Ascending aorta (tissue), 2 donors: ENCODE measurements around the gene DOCK3. TPM values are rescaled to one million over a fixed set of nuclear protein-coding genes. Genes with fewer than 3 reads are reported as not detected.

Experiments used
- DNase-seq, 2 donors: peaks; one replicate each; pipeline ENCODE4 v3.0.0-alpha.2; 2019; ENCODE audit warnings: low spot score in 2 of 2
- H3K27ac ChIP-seq, 2 donors: fragments of 200-600 bp; sonication (generic); one replicate each; pipeline ENCODE4 v1.5.1; 2016 to 2017; ENCODE audit warnings: mild to moderate bottlenecking in 1 of 2
- H3K27me3 ChIP-seq: fragments of 200-600 bp; sonication (generic); one replicate; pipeline ENCODE4 v1.5.1; 2017
- H3K36me3 ChIP-seq, 2 donors: fragments of 200-600 bp; sonication (generic); one replicate each; pipeline ENCODE4 v1.5.1; 2016
- H3K4me1 ChIP-seq, 2 donors: fragments of 200-600 bp; sonication (generic); one replicate each; pipeline ENCODE4 v1.5.1; 2016 to 2017; ENCODE audit warnings: mild to moderate bottlenecking in 1 of 2
- H3K4me3 ChIP-seq, 2 donors: fragments of 200-600 bp; sonication (generic); one replicate each; pipeline ENCODE4 v1.5.1; 2016 to 2017; ENCODE audit warnings: mild to moderate bottlenecking in 1 of 2
- H3K9me3 ChIP-seq, 2 donors: fragments of 200-600 bp; sonication (generic); one replicate each; pipeline ENCODE4 v1.5.1; 2016
- CTCF ChIP-seq, 3 experiments: fragments of 200-600 bp in 2 of 3; fragments of 450-650 bp in 1 of 3; sonication (generic) in 2 of 3; IDR thresholded peaks; one replicate each; pipeline ENCODE4 v1.5.1; 2016 to 2019; ENCODE audit warnings: antibody characterized with exemption in 3 of 3, mild to moderate bottlenecking in 1 of 3, moderate library complexity in 1 of 3
- intact Hi-C: fragments of 100-400 bp; cut with DNase I; formaldehyde crosslinking; loops from one replicate; pipeline ENCODE4 v1.15.1; 2023
- total RNA-seq: library from RNA; depleted of rRNA; stranded (reverse); fragments of >200 nt; gene quantifications from one replicate; pipeline ENCODE4 v1.1.0, GENCODE V29; 2016

The DOCK3 gene
- total RNA-seq, 1 donor from 2014 or later, result 3.9 TPM

GRCh38 chr3:50805321-50805720, 130.6 kb downstream of the DOCK3 start:
- H3K4me3 ChIP-seq, result no peak overlapping the region
- no peak for TF ChIP-seq CTCF (IDR thresholded peaks at IDR 0.05)
- H3K36me3 ChIP-seq, result no peaks in the 10 kb centered on the region
- no peaks in the 10 kb centered on the region for H3K4me1 ChIP-seq
- no peak for DNase-seq
- intact Hi-C loops, result no loop called here
- peaks cover 0 to 30% of the 10 kb centered on the region in 2 donors for H3K9me3 ChIP-seq
- no peaks in the 10 kb centered on the region for H3K27me3 ChIP-seq
- no peak overlapping the region for H3K27ac ChIP-seq

- no peak overlapping the region for H3K27ac ChIP-seq
- no peaks in the 10 kb centered on the region for H3K4me1 ChIP-seq
- no peaks in the 10 kb centered on the region for H3K27me3 ChIP-seq
- intact Hi-C loops, result no loop called here
- peaks cover 0 to 22% of the 10 kb centered on the region in 2 donors for H3K9me3 ChIP-seq
- no peak for TF ChIP-seq CTCF (IDR thresholded peaks at IDR 0.05)
- DNase-seq, result no peak
- H3K4me3 ChIP-seq, result no peak overlapping the region
- no peaks in the 10 kb centered on the region for H3K36me3 ChIP-seq
Measured at GRCh38 chr3:50806031-50806430, 131.3 kb downstream of the DOCK3 start.

GRCh38 chr3:50806806-50807205, 132.1 kb downstream of the DOCK3 start:
- TF ChIP-seq CTCF (IDR thresholded peaks at IDR 0.05), result no peak
- no peaks in the 10 kb centered on the region for H3K4me1 ChIP-seq
- intact Hi-C loops, result no loop called here
- DNase-seq, result no peak
- no peak overlapping the region for H3K27ac ChIP-seq
- no peak overlapping the region for H3K4me3 ChIP-seq
- H3K9me3 ChIP-seq, result peaks cover 0 to 17% of the 10 kb centered on the region in 2 donors
- H3K36me3 ChIP-seq, result no peaks in the 10 kb centered on the region
- H3K27me3 ChIP-seq, result no peaks in the 10 kb centered on the region

DNA sequence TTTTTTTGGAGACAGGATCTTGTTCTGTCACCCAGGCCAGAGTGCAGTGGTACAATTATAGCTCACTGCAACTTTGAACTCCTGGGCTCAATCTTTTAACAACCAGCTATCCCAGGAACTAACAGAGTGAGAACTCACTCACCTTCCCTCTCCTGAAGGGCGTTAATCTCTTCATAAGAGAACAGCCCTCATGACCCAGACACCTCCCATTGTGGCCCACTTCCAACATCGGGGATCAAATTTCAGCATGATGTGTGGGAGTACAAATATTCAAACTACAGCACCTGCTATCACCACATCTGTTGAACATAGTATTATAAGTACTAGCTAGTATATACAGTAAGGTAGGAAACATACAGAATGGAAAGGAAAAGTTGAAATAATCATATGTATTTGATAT, 132.5 kb downstream of the DOCK3 start:
- Histone ChIP-seq H3K9me3 (peaks cover 0 to 12% of the 10 kb centered on the region in 2 donors), H3K36me3 (no peaks in the 10 kb centered on the region), H3K27ac (no peak overlapping the region), H3K4me1 (no peaks in the 10 kb centered on the region), H3K27me3 (no peaks in the 10 kb centered on the region), H3K4me3 (no peak overlapping the region)
- no peak for TF ChIP-seq CTCF (IDR thresholded peaks at IDR 0.05)
- DNase-seq, result no peak
- intact Hi-C loops, result no loop called here

DNA sequence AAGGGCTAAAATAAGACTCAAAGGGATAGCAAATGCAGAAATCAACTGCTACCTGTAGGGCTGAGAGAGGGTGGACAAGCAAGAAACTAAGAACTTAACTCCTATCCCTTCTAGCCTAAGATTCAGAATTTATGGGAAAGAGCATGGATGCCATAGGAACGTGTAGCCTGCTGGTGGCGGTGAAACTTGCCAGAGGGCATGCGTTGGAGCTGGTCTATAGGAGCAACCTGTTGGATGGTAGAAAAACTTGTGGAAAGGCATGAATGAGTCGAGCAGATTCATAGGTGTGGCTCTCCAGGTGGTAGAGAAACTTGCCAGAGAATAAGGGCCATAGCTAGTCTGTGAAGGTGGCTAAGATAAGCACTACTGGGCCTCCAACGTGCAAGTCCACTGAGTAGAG, 137.2 kb downstream of the DOCK3 start:
- no peaks in the 10 kb centered on the region for H3K27me3 ChIP-seq
- H3K9me3 ChIP-seq, result no peaks in the 10 kb centered on the region
- no peaks in the 10 kb centered on the region for H3K36me3 ChIP-seq
- no peaks in the 10 kb centered on the region for H3K4me1 ChIP-seq
- no peak overlapping the region for H3K27ac ChIP-seq
- no peak for TF ChIP-seq CTCF (IDR thresholded peaks at IDR 0.05)
- H3K4me3 ChIP-seq, result no peak overlapping the region
- DNase-seq, result no peak
- intact Hi-C loops, result no loop called here

DNA sequence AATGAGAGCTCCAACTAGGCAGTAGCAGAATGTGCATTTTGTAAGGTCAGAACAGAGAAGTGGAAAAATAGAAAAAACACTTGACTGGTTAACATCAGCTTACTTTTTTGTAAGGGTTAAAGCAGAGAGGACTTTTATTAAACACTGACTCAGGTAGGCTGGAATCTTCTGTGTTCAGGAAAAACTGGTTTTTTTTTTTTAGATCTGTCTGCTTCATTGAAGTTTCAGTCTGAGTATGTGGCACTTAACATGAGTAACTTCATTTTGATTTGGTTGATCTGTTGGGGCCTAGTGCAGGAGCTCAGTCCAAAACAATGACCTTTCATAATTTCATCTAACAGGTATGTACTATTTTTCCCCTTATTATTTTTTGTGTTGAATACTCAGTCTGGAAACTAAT, 141.1 kb downstream of the DOCK3 start:
- Histone ChIP-seq H3K9me3 (no peaks in the 10 kb centered on the region), H3K27me3 (no peaks in the 10 kb centered on the region), H3K36me3 (no peaks in the 10 kb centered on the region), H3K4me3 (no peak overlapping the region), H3K4me1 (no peaks in the 10 kb centered on the region), H3K27ac (no peak overlapping the region)
- no peak for DNase-seq
- TF ChIP-seq CTCF (IDR thresholded peaks at IDR 0.05), result no peak
- intact Hi-C loops, result no loop called here
